ENCODE measurements around the gene TMEM218.

DNA sequence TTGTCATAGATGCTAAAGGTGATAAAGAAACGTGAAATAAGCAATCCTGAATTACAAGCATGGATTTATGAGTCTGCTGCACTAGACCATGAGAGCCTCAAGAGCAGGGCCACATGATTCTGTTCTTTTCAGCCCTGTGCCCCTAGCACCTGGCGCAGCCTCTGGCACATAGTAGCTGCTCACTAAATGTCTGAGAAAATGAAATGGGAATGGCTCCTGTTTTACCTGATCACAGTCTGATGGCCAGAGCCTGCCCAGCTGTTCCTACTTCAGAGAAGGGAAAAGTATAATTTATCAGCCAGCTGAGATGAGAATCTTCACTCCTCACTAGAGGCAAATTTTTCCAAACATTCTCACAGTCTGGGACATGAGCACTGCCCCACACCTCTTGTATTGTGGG, 42.4 kb upstream of the TMEM218 start:
- TF ChIP-seq, protein P1, sequence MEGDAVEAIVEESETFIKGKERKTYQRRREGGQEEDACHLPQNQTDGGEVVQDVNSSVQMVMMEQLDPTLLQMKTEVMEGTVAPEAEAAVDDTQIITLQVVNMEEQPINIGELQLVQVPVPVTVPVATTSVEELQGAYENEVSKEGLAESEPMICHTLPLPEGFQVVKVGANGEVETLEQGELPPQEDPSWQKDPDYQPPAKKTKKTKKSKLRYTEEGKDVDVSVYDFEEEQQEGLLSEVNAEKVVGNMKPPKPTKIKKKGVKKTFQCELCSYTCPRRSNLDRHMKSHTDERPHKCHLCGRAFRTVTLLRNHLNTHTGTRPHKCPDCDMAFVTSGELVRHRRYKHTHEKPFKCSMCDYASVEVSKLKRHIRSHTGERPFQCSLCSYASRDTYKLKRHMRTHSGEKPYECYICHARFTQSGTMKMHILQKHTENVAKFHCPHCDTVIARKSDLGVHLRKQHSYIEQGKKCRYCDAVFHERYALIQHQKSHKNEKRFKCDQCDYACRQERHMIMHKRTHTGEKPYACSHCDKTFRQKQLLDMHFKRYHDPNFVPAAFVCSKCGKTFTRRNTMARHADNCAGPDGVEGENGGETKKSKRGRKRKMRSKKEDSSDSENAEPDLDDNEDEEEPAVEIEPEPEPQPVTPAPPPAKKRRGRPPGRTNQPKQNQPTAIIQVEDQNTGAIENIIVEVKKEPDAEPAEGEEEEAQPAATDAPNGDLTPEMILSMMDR (IDR thresholded peaks at IDR 0.05; ENCODE audit: insufficient read depth, low read length), result no peak
- no peak for TF ChIP-seq SPI1 (IDR thresholded peaks at IDR 0.05; ENCODE audit: borderline replicate concordance, low read depth)
- no peak for TF ChIP-seq POLR2AphosphoS5 (IDR thresholded peaks at IDR 0.05; ENCODE audit: low read depth)
- TF ChIP-seq, protein P2, sequence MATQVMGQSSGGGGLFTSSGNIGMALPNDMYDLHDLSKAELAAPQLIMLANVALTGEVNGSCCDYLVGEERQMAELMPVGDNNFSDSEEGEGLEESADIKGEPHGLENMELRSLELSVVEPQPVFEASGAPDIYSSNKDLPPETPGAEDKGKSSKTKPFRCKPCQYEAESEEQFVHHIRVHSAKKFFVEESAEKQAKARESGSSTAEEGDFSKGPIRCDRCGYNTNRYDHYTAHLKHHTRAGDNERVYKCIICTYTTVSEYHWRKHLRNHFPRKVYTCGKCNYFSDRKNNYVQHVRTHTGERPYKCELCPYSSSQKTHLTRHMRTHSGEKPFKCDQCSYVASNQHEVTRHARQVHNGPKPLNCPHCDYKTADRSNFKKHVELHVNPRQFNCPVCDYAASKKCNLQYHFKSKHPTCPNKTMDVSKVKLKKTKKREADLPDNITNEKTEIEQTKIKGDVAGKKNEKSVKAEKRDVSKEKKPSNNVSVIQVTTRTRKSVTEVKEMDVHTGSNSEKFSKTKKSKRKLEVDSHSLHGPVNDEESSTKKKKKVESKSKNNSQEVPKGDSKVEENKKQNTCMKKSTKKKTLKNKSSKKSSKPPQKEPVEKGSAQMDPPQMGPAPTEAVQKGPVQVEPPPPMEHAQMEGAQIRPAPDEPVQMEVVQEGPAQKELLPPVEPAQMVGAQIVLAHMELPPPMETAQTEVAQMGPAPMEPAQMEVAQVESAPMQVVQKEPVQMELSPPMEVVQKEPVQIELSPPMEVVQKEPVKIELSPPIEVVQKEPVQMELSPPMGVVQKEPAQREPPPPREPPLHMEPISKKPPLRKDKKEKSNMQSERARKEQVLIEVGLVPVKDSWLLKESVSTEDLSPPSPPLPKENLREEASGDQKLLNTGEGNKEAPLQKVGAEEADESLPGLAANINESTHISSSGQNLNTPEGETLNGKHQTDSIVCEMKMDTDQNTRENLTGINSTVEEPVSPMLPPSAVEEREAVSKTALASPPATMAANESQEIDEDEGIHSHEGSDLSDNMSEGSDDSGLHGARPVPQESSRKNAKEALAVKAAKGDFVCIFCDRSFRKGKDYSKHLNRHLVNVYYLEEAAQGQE (IDR thresholded peaks at IDR 0.05; ENCODE audit: insufficient replicate concordance, low read depth), result no peak
- TF ChIP-seq GABPA (IDR thresholded peaks at IDR 0.05; ENCODE audit: low read depth), result no peak

Data from HL-60 (cell line).